Muscle of arm (tissue), 14 donors: ENCODE measurements around the gene CEACAM18. TPM values are rescaled to one million over a fixed set of nuclear protein-coding genes. Genes with fewer than 3 reads are reported as not detected.
"Not testable (repeated sequence)": the region's sequence is repeated elsewhere in the genome, so short reads cannot be mapped to it uniquely, and the experiment has no call there.

Experiments
- DNase-seq: peaks from one replicate; pipeline ENCODE4 v3.0.0-alpha.2; 2013
- long read RNA-seq, 11 donors: transcript quantifications; one replicate each; lab custom pipeline, GENCODE V29; 2026
- polyA plus RNA-seq, 12 donors: library from polyadenylated mRNA; unstranded; fragments of 120-200 nt; gene quantifications; one replicate each; pipeline ENCODE4 v1.2.1, GENCODE V29; 2013; ENCODE audit not compliant: insufficient read length in 12 of 12

Gene CEACAM18
- polyA plus RNA-seq = not detected
- long read RNA-seq, donor 1 = 0 reads
- long read RNA-seq, donor 2 = 0 reads
- long read RNA-seq, donor 3 = 0 reads
- long read RNA-seq, donor 4 = 0 reads
- long read RNA-seq, donor 5 = 0 reads
- long read RNA-seq, donor 6 = 0 reads
- long read RNA-seq, donor 7 = 0 reads
- long read RNA-seq, donor 8 = 0 reads
- long read RNA-seq, donor 9 = 0 reads
- long read RNA-seq, donor 10 = 0 reads
- long read RNA-seq, donor 11 = 0 reads

- DNase-seq = no peak
Observed at GRCh38 chr19:51478381-51479234, at the start of gene CEACAM18. Gene CEACAM18 (plus strand): TSS chr19:51478539.

GRCh38 chr19:51430221-51430620, 48.1 kb upstream of the CEACAM18 start:
- DNase-seq = no peak

GRCh38 chr19:51431124-51431523, 47.2 kb upstream of the CEACAM18 start:
- DNase-seq = no peak

- no peak for DNase-seq
Observed at GRCh38 chr19:51433043-51433442, 45.3 kb upstream of the CEACAM18 start.

GRCh38 chr19:51434456-51434855, 43.9 kb upstream of the CEACAM18 start:
- no peak for DNase-seq

GRCh38 chr19:51439021-51439465, 39.3 kb upstream of the CEACAM18 start:
- no peak for DNase-seq

- no peak for DNase-seq
Observed at GRCh38 chr19:51440052-51440451, 38.3 kb upstream of the CEACAM18 start.

- no peak for DNase-seq
Observed at GRCh38 chr19:51440846-51441409, 37.4 kb upstream of the CEACAM18 start.

GRCh38 chr19:51441410-51442390, 36.6 kb upstream of the CEACAM18 start:
- DNase-seq = no peak

GRCh38 chr19:51447510-51447909, 30.8 kb upstream of the CEACAM18 start:
- DNase-seq = not testable (repeated sequence)

GRCh38 chr19:51448011-51448410, 30.3 kb upstream of the CEACAM18 start:
- DNase-seq = no peak

GRCh38 chr19:51448411-51449016, 29.8 kb upstream of the CEACAM18 start:
- no peak for DNase-seq

- DNase-seq = no peak
Observed at GRCh38 chr19:51450730-51451307, 27.5 kb upstream of the CEACAM18 start.

- DNase-seq = no peak
Observed at GRCh38 chr19:51456541-51457290, 21.6 kb upstream of the CEACAM18 start.

GRCh38 chr19:51457351-51458013, 20.9 kb upstream of the CEACAM18 start:
- DNase-seq = no peak

GRCh38 chr19:51458051-51458645, 20.2 kb upstream of the CEACAM18 start, which contains the start of gene SIGLEC8:
Gene SIGLEC8 (minus strand): TSS chr19:51458454. CDS start chr19:51458387, 67 bp downstream.
- DNase-seq = no peak

GRCh38 chr19:51458899-51459505, 19.3 kb upstream of the CEACAM18 start:
- no peak for DNase-seq
